ENCODE results near the gene TRIM37. TPM values are rescaled to one million over a fixed set of nuclear protein-coding genes. Genes with fewer than 3 reads are reported as not detected.
A peak's percentile ranks its signal among the peaks of the same experiment; 100 is the strongest.

TRIM37 gene
- total and polyA plus RNA-seq, 4 experiments from 2014 or later, result 9.6 to 25.0 (median 15.7) TPM

DNA sequence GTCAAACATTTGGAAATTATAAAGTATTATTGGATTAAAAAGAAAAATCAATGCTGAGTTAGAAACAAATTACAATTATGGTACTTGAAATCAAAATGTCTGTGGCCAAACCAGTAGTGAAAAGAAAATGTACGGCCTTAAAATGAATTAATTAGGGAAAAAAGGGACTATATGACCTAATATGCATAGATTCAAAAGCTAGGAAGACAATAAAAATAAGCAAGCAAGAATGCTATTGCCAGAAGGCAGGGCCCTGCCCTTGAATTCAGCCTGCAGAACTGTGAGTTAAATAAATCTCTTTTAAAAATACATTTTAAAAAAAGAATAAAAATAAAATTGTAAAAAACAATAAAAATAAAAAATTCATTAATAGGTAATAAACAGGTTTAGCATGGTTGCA lies 88.7 kb downstream of the TRIM37 start:
- H3K36me3 Mint-ChIP-seq, result peaks cover 32 to 40% of the 10 kb centered on the region in 2 donors
- H3K27me3 Mint-ChIP-seq, result no peaks in the 10 kb centered on the region
- CTCF ChIA-PET (ENCODE audit: partially characterized antibody), result interaction anchor here (2.2 kb wide), 1 partner anchor 13 kb away, joined by 10 read pairs; no protein-coding TSS in a partner anchor

DNA sequence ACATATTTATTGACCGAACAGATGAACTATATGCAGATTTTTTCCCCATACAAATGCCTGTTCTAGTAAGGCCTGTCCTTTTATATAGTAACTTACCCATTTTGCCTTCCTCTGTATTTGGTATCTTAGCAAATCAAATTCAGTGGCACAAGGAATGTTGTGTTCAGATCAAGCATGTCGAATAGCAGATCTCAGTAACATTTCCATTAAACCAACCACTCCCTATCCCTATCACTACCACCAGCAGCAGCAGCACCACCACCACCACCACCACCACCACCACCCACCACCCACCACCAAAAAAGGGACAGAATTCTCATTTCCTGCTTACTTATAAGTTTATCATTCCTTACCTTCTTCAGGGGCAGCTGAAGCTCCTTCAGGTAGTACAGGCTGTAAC lies 94.7 kb downstream of the TRIM37 start:
- DNase-seq, result no peak
- Histone ChIP-seq H3K4me3 (ENCODE audit: low read length in 2 of 2) (no peak overlapping the region), H3K36me3 (ENCODE audit: insufficient read depth, low read length) (peaks cover 21% of the 10 kb centered on the region), H3K4me1 (ENCODE audit: insufficient read depth, low read length) (no peaks in the 10 kb centered on the region), H3K9me3 (ENCODE audit: control insufficient read depth in 1 of 2, low read length in 2 of 2) (no peaks in the 10 kb centered on the region), H3K27ac (ENCODE audit: low read depth, low read length) (no peak overlapping the region), H3K27me3 (ENCODE audit: insufficient read depth, low read length) (no peaks in the 10 kb centered on the region)
- peak overlapping the region in 3 of 7 donors; percentile 1 to 74 (median 24) for H3K27ac Mint-ChIP-seq
- no peaks in the 10 kb centered on the region for H3K4me1 Mint-ChIP-seq
- POLR2A ChIA-PET (ENCODE audit: partially characterized antibody), result no interaction called here
- CTCF ChIA-PET (ENCODE audit: partially characterized antibody), result no interaction called here
- intact Hi-C loops (cut with micrococcal nuclease), result no loop called here
- H3K36me3 Mint-ChIP-seq, result peaks cover 25 to 47% of the 10 kb centered on the region in 2 donors
- H3K4me3 Mint-ChIP-seq, result no peak overlapping the region
- no peaks in the 10 kb centered on the region for H3K27me3 Mint-ChIP-seq
- no peaks in the 10 kb centered on the region for H3K9me3 Mint-ChIP-seq

More for the DNA sequence above, 88.7 kb downstream of the TRIM37 start:
- Mint-ChIP-seq H3K9me3 (peaks cover 0 to 3% (median 0%) of the 10 kb centered on the region in 8 donors), H3K27ac (peak overlapping the region in 1 of 7 donors; percentile 55), H3K4me3 (no peak overlapping the region), H3K4me1 (peaks cover 0 to 1% (median 0%) of the 10 kb centered on the region in 4 donors)
- Histone ChIP-seq H3K27ac (ENCODE audit: low read depth, low read length) (no peak overlapping the region), H3K4me1 (ENCODE audit: insufficient read depth, low read length) (no peaks in the 10 kb centered on the region), H3K9me3 (ENCODE audit: control insufficient read depth in 1 of 2, low read length in 2 of 2) (no peaks in the 10 kb centered on the region), H3K36me3 (ENCODE audit: insufficient read depth, low read length) (no peaks in the 10 kb centered on the region), H3K4me3 (ENCODE audit: low read length in 2 of 2) (no peak overlapping the region), H3K27me3 (ENCODE audit: insufficient read depth, low read length) (no peaks in the 10 kb centered on the region)
- no peak for DNase-seq
- POLR2A ChIA-PET (ENCODE audit: partially characterized antibody), result no interaction called here
- intact Hi-C loops (cut with micrococcal nuclease), result no loop called here

DNA sequence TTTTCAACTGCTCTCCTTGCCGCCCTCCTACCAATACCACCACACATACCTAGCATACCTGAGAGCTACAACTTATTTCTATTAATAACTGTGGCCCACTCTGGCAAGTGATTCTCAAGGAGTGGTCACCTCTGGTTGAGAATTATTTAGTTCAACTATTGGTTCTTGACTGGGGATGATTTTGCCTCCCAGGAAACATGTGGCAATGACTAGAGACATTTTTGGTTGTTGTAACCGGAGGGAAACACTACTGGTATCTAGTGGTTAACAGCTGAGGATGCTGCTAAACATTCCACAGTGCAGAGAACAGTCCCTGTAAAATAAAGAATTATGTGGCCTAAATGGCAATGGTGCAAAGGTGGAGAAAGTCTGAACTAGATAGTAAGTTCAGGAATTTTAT lies 96.7 kb downstream of the TRIM37 start:
- Histone ChIP-seq H3K4me3 (ENCODE audit: low read length in 2 of 2) (no peak overlapping the region), H3K36me3 (ENCODE audit: insufficient read depth, low read length) (peaks cover 21% of the 10 kb centered on the region), H3K27me3 (ENCODE audit: insufficient read depth, low read length) (no peaks in the 10 kb centered on the region), H3K27ac (ENCODE audit: low read depth, low read length) (no peak overlapping the region), H3K9me3 (ENCODE audit: control insufficient read depth in 1 of 2, low read length in 2 of 2) (no peaks in the 10 kb centered on the region), H3K4me1 (ENCODE audit: insufficient read depth, low read length) (no peaks in the 10 kb centered on the region)
- Mint-ChIP-seq H3K9me3 (no peaks in the 10 kb centered on the region), H3K27ac (peak overlapping the region in 3 of 7 donors; percentile 18 to 76 (median 45)), H3K36me3 (peaks cover 25 to 46% of the 10 kb centered on the region in 2 donors), H3K4me3 (no peak overlapping the region), H3K4me1 (peaks cover 0 to under 1% (median 0%) of the 10 kb centered on the region in 4 donors), H3K27me3 (no peaks in the 10 kb centered on the region)
- intact Hi-C loops (cut with micrococcal nuclease), result no loop called here
- ChIA-PET POLR2A (ENCODE audit: partially characterized antibody) (interaction anchor here (2.7 kb wide), 1 partner anchor 491 kb away, joined by 10 read pairs; no protein-coding TSS in a partner anchor), CTCF (ENCODE audit: partially characterized antibody) (interaction anchor here (1.4 to 3.7 kb wide), 3 partner anchors 299 to 491 kb away, joined by 5 to 11 read pairs (median 8); no protein-coding TSS in a partner anchor)
- no peak for DNase-seq

DNA sequence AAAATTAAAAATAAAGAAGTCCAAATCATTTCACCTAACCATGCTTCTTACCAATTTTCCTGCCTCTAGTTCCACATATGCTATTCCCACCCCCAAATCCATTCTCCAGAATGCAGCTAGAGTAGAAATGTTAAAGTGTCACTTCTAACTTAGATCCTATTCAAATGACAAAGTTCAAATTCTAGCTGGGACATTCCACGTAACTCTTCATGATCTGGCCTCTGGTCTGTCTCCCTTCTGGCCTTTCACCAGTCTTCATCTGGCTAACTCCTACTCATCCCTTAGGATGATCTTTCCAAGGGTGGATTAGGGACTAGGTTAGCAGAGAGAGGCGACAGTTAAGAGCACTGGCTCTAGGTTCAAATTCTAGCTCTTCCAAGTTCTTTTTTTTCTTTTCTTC lies 97.9 kb downstream of the TRIM37 start:
- H3K4me3 ChIP-seq (ENCODE audit: low read length in 2 of 2), result no peak overlapping the region
- DNase-seq, result no peak
- no peaks in the 10 kb centered on the region for H3K27me3 ChIP-seq (ENCODE audit: insufficient read depth, low read length)
- ChIA-PET POLR2A (ENCODE audit: partially characterized antibody) (interaction anchor here (2.7 kb wide), 1 partner anchor 490 kb away, joined by 10 read pairs; no protein-coding TSS in a partner anchor), CTCF (ENCODE audit: partially characterized antibody) (interaction anchor here (1.6 to 3.7 kb wide), 4 partner anchors 421 to 490 kb away, joined by 3 to 11 read pairs (median 6); no protein-coding TSS in a partner anchor)
- Mint-ChIP-seq H3K4me1 (peaks cover 4 to 6% (median 4%) of the 10 kb centered on the region in 4 donors), H3K27ac (peak overlapping the region in 2 of 7 donors; percentile 22 to 43), H3K4me3 (no peak overlapping the region), H3K36me3 (peaks cover 18 to 39% of the 10 kb centered on the region in 2 donors), H3K27me3 (no peaks in the 10 kb centered on the region), H3K9me3 (no peaks in the 10 kb centered on the region)
- H3K27ac ChIP-seq (ENCODE audit: low read depth, low read length), result no peak overlapping the region
- intact Hi-C loops (cut with micrococcal nuclease), result loop anchor here (5.0 kb wide), 1 partner anchor 706 kb away; no protein-coding TSS in a partner anchor
- H3K9me3 ChIP-seq (ENCODE audit: control insufficient read depth in 1 of 2, low read length in 2 of 2), result no peaks in the 10 kb centered on the region
- H3K36me3 ChIP-seq (ENCODE audit: insufficient read depth, low read length), result peaks cover 21% of the 10 kb centered on the region
- no peaks in the 10 kb centered on the region for H3K4me1 ChIP-seq (ENCODE audit: insufficient read depth, low read length)

DNA sequence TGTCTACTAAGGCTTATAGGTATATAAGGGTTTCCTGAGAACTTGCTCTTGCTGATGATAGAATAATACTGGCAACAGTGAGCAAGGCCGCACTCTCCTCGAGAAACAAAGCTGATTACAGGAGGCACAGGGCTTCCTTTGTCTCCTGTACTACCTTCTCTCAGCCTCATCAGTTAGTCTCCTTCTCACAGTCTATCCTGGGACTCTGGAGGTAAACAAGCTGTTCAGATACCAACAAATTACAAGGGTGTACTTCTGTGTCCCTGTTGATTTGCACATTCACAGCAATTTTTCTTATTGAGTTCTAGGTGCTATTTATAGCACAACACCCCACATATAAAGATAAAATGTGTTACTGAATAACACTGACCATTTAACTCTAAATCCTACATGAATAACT lies 98.7 kb downstream of the TRIM37 start:
- POLR2A ChIA-PET (ENCODE audit: partially characterized antibody), result interaction anchor here (2.7 kb wide), 1 partner anchor 489 kb away, joined by 10 read pairs; no protein-coding TSS in a partner anchor
- H3K27ac ChIP-seq (ENCODE audit: low read depth, low read length), result no peak overlapping the region
- H3K4me3 Mint-ChIP-seq, result no peak overlapping the region

DNA sequence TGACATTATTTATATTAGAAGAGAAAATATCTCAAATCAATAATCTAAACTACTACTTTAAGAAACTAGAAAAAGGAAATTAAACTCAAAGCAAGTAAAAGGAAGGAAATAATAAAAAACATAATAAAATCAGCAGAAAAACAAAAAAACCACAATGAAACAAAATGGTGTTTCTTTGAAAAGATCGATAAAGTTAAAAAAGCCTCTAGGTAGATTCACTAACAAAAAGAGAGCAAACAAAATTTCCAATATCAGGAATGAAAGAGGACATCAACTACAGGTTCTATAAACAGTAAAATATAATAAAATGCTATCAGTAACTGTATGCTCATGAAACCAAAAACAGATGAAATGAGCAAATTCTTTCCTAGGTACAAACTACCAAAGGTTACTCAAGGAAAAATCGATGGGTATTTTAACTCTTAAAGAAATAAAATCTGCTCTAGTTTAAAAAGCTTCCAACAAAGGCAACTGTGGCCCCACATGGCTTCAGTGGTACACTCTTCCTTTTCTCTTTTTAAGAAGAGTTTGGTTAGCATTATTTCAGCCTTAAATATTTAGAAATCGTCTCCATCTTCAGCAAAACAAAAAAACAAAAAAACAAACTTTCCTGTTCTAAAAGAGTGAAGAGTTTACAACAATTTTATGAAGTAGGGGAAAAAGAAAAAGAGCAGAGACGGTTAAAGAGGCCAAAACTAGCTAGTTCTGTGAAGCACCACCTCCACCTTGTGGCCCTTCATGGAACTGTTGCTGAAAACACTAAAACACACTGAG lies 102.2 kb downstream of the TRIM37 start:
- ChIA-PET CTCF (ENCODE audit: partially characterized antibody) (interaction anchor here (0.6 to 4.1 kb wide), 24 partner anchors 9 to 850 kb away, joined by 3 to 50 read pairs (median 4); partner anchors contain the start of genes HSF5 and SUPT4H1), POLR2A (ENCODE audit: partially characterized antibody) (interaction anchor here (0.6 to 4.2 kb wide), 6 partner anchors 43 to 687 kb away, joined by 3 to 28 read pairs (median 3); no protein-coding TSS in a partner anchor)
- Histone ChIP-seq H3K4me3 (ENCODE audit: low read length in 2 of 2) (no peak overlapping the region), H3K36me3 (ENCODE audit: insufficient read depth, low read length) (no peaks in the 10 kb centered on the region), H3K9me3 (ENCODE audit: control insufficient read depth in 1 of 2, low read length in 2 of 2) (no peaks in the 10 kb centered on the region), H3K27me3 (ENCODE audit: insufficient read depth, low read length) (no peaks in the 10 kb centered on the region), H3K27ac (ENCODE audit: low read depth, low read length) (no peak overlapping the region), H3K4me1 (ENCODE audit: insufficient read depth, low read length) (peaks cover 6% of the 10 kb centered on the region)
- Mint-ChIP-seq H3K9me3 (no peaks in the 10 kb centered on the region), H3K36me3 (peaks cover 3 to 29% of the 10 kb centered on the region in 2 donors), H3K4me3 (peak overlapping the region in 2 of 8 donors; percentile 20 to 28), H3K4me1 (peaks cover 9 to 17% (median 13%) of the 10 kb centered on the region in 4 donors), H3K27me3 (no peaks in the 10 kb centered on the region), H3K27ac (peak overlapping the region; percentile 49 to 91 (median 67))
- intact Hi-C loops (cut with micrococcal nuclease), result loop anchor here (1.0 to 5.0 kb wide), 7 partner anchors 293 to 804 kb away; no protein-coding TSS in a partner anchor
- peak; percentile 57 to 68 (median 62) for DNase-seq

More for the DNA sequence above, 98.7 kb downstream of the TRIM37 start:
- Mint-ChIP-seq H3K27ac (no peak overlapping the region), H3K27me3 (no peaks in the 10 kb centered on the region), H3K36me3 (peaks cover 12 to 36% of the 10 kb centered on the region in 2 donors), H3K4me1 (peaks cover 4 to 6% (median 4%) of the 10 kb centered on the region in 4 donors), H3K9me3 (no peaks in the 10 kb centered on the region)
- H3K9me3 ChIP-seq (ENCODE audit: control insufficient read depth in 1 of 2, low read length in 2 of 2), result no peaks in the 10 kb centered on the region
- intact Hi-C loops (cut with micrococcal nuclease), result loop anchor here (5.0 kb wide), 1 partner anchor 706 kb away; no protein-coding TSS in a partner anchor
- CTCF ChIA-PET (ENCODE audit: partially characterized antibody), result interaction anchor here (0.7 to 3.7 kb wide), 6 partner anchors 297 to 489 kb away, joined by 3 to 11 read pairs (median 4); no protein-coding TSS in a partner anchor
- no peaks in the 10 kb centered on the region for H3K4me1 ChIP-seq (ENCODE audit: insufficient read depth, low read length)
- no peak for DNase-seq
- H3K27me3 ChIP-seq (ENCODE audit: insufficient read depth, low read length), result no peaks in the 10 kb centered on the region
- H3K36me3 ChIP-seq (ENCODE audit: insufficient read depth, low read length), result peaks cover 21% of the 10 kb centered on the region
- H3K4me3 ChIP-seq (ENCODE audit: low read length in 2 of 2), result no peak overlapping the region
